Measurements from ENCODE around the gene TAB3. TPM values are rescaled to one million over a fixed set of nuclear protein-coding genes. Genes with fewer than 3 reads are reported as not detected.

The TAB3 gene
- total RNA-seq, 1 experiment from 2014 or later: 13.5 TPM

DNA sequence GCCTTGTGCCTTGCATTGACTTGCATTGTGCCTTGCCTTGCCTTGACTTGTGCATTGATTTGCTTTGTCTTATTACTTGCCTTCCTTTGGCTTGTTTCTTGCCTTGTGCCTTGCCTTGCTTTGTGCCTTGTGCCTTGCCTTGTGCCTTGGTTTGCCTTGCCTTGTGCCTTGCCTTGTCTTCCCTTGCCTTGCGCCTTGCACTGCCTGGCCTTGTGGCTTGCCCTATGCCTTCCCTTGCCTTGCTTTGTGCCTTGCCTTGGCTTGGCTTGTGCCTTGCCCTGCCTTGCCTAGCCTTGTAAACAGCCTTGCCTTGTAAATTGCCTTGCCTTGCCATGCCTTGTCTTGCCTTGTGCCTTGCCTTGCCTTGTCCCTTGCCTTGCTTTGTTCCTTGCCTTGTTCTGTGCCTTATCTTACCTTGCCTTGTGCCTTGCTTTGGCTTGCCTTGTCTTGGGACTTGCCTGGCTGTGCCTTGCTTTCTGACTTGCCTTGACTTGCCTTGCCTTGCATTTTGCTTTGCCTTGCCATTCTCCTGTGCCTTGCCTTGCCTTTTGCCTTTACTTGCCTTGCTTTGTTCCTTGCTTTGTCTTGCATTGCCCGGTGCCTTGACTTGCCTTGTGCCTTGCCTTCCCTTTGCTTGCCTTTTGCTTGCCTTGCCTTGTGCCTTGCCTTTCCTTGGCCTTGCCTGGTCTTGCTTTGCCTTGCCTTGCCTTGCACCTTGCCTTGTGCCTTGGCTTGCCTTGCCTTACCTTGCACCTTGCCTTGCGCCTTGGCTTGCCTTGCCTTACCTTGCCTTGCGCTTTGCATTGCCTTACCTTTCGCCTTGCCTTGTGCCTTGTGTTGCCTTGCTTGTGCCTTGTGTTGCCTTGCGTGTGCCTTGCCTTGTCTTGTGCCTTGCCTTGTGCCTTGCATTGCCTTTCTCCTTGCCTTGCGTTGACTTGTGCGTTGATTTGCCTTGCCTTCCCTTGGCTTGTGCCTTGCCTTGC, 97.5 kb downstream of the TAB3 start:
- Histone ChIP-seq H4K20me1 (ENCODE audit: control insufficient read depth, insufficient read depth, insufficient read length) (peaks cover 9% of the 10 kb centered on the region), H3K27ac (ENCODE audit: insufficient read length, low read depth, low read length) (no peak overlapping the region), H2BK15ac (ENCODE audit: low read depth, low read length) (no peak overlapping the region), H2BK5ac (ENCODE audit: insufficient read length, low read length) (peak overlapping the region; percentile 1), H3K23ac (ENCODE audit: insufficient read length, low read depth, low read length) (peak overlapping the region; percentile 16), H2AK5ac (ENCODE audit: insufficient read length, low read length) (no peak overlapping the region), H3K79me1 (ENCODE audit: insufficient read depth, low read depth, low read length, poor library complexity, severe bottlenecking) (no peaks in the 10 kb centered on the region), H3K4me2 (ENCODE audit: insufficient read depth, insufficient read length, low read length) (no peak overlapping the region), H2BK20ac (ENCODE audit: low read depth, low read length, poor library complexity, severe bottlenecking) (no peak overlapping the region), H3K14ac (ENCODE audit: insufficient read depth, low read length) (no peak overlapping the region), H3K23me2 (ENCODE audit: insufficient read length, low read depth, low read length, poor library complexity, severe bottlenecking) (no peaks in the 10 kb centered on the region), H3K9me3 (ENCODE audit: control insufficient read depth, low read depth, low read length) (peaks cover 4% of the 10 kb centered on the region), H3K4ac (ENCODE audit: low read depth, low read length) (no peak overlapping the region), H3K18ac (ENCODE audit: insufficient read length, low read depth, low read length) (no peak overlapping the region), H2BK120ac (ENCODE audit: low read depth, low read length, poor library complexity, severe bottlenecking) (no peak overlapping the region), H3K79me2 (ENCODE audit: insufficient read depth, low read length) (no peaks in the 10 kb centered on the region), H4K91ac (ENCODE audit: insufficient read length, low read depth, low read length) (no peak overlapping the region), H2AFZ (ENCODE audit: low read length) (no peak overlapping the region), H3K56ac (ENCODE audit: insufficient read length, low read depth, low read length) (peak overlapping the region; percentile 41), H3T11ph (ENCODE audit: low read length) (no peak overlapping the region), H2BK12ac (ENCODE audit: insufficient read length, low read depth, low read length) (no peak overlapping the region), H3K9ac (ENCODE audit: extremely low read depth, insufficient read length, low read length) (no peak overlapping the region), H4K5ac (ENCODE audit: insufficient read length, low read depth, low read length) (peak overlapping the region; percentile 59), H3K27me3 (ENCODE audit: insufficient read depth, low read length) (no peaks in the 10 kb centered on the region), H3K4me1 (ENCODE audit: insufficient read depth, low read length) (no peaks in the 10 kb centered on the region), H4K8ac (replicated peaks; ENCODE audit: insufficient read length, low read depth, low read length) (peak overlapping the region; percentile 44)
- TF ChIP-seq, protein P1, sequence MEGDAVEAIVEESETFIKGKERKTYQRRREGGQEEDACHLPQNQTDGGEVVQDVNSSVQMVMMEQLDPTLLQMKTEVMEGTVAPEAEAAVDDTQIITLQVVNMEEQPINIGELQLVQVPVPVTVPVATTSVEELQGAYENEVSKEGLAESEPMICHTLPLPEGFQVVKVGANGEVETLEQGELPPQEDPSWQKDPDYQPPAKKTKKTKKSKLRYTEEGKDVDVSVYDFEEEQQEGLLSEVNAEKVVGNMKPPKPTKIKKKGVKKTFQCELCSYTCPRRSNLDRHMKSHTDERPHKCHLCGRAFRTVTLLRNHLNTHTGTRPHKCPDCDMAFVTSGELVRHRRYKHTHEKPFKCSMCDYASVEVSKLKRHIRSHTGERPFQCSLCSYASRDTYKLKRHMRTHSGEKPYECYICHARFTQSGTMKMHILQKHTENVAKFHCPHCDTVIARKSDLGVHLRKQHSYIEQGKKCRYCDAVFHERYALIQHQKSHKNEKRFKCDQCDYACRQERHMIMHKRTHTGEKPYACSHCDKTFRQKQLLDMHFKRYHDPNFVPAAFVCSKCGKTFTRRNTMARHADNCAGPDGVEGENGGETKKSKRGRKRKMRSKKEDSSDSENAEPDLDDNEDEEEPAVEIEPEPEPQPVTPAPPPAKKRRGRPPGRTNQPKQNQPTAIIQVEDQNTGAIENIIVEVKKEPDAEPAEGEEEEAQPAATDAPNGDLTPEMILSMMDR (conservative IDR thresholded peaks at IDR 0.05): no peak
- no CpG with 5 or more reads among the region's 8 CpGs for WGBS (ENCODE audit: extremely low coverage, insufficient read length, low lambda C conversion rate)
- Mint-ChIP-seq H3K27me3 (ENCODE audit: low read depth) (peaks cover 27% of the 10 kb centered on the region), H3K4me1 (no peaks in the 10 kb centered on the region), H3K27ac (no peak overlapping the region), H3K4me3 (no peak overlapping the region), H3K36me3 (ENCODE audit: insufficient read depth in 1 of 3, low read depth in 3 of 3) (no peaks in the 10 kb centered on the region; a peak in 3 of 7 replicates), H3K9me3 (peaks cover 10 to 54% of the 10 kb centered on the region in 2 experiments)
- DNase-seq: no peak

Measured in H9 (cell line).